Measurements from ENCODE around the gene HPD. TPM values are rescaled to one million over a fixed set of nuclear protein-coding genes. Genes with fewer than 3 reads are reported as not detected.
"Not testable (repeated sequence)": the region's sequence is repeated elsewhere in the genome, so short reads cannot be mapped to it uniquely, and the experiment has no call there.

Gene HPD
- polyA plus RNA-seq, 1 of the 3 experiments (the other 2 are of a cell fraction) = 1.9 TPM

GRCh38 chr12:121790785-121791184 lies 67.9 kb downstream of the HPD start:
- H3K79me2 ChIP-seq (ENCODE audit: insufficient read depth); H2AFZ ChIP-seq (ENCODE audit: low read depth); H4K20me1 ChIP-seq (ENCODE audit: insufficient read depth); H3K9me3 ChIP-seq; H3K4me3 ChIP-seq (ENCODE audit: low read depth in 2 of 2, low read length in 1 of 2); H3K4me2 ChIP-seq; H3K27ac ChIP-seq (ENCODE audit: low read depth in 2 of 2, low read length in 1 of 2); H3K36me3 ChIP-seq (replicated peaks in 1 of 2; ENCODE audit: control insufficient read depth in 1 of 2, insufficient read depth in 2 of 2, low read length in 1 of 2); DNase-seq; H3K27me3 ChIP-seq (ENCODE audit: insufficient read depth); H3K9me2 ChIP-seq; H3K9ac ChIP-seq; POLR2A ChIA-PET: not testable (repeated sequence)
- peaks cover 18% of the 10 kb centered on the region for H3F3A ChIP-seq (replicated peaks; ENCODE audit: insufficient read depth)
- CTCF ChIA-PET = interaction anchor here (1.1 to 16.0 kb wide), 5 partner anchors 15 to 238 kb away, joined by 3 to 675 read pairs (median 4); partner anchors contain the start of genes SETD1B and TMEM120B
- H3K4me1 ChIP-seq (ENCODE audit: control insufficient read depth in 1 of 2, insufficient read depth in 2 of 2, low read depth in 1 of 2, low read length in 1 of 2) = peaks cover 9 to 31% of the 10 kb centered on the region in 2 experiments; a peak in 3 of 4 replicates
- 94% methylated on average over 8 of the region's 8 CpGs for WGBS (ENCODE audit: low lambda C conversion rate)

- Histone ChIP-seq H3K9ac (no peak overlapping the region), H3K79me2 (ENCODE audit: insufficient read depth) (0 out of 2 replicates have a peak, but pooled peaks cover under 1% of the 10 kb centered on the region), H3K27ac (ENCODE audit: low read depth in 2 of 2, low read length in 1 of 2) (no peak overlapping the region), H3K9me2 (no peaks in the 10 kb centered on the region), H2AFZ (ENCODE audit: low read depth) (no peak overlapping the region), H3K4me1 (ENCODE audit: control insufficient read depth in 1 of 2, insufficient read depth in 2 of 2, low read depth in 1 of 2, low read length in 1 of 2) (peaks cover 6 to 24% of the 10 kb centered on the region in 2 experiments; a peak in 3 of 4 replicates), H3K27me3 (ENCODE audit: insufficient read depth) (no peaks in the 10 kb centered on the region), H3K9me3 (no peaks in the 10 kb centered on the region), H3K4me3 (ENCODE audit: low read depth in 2 of 2, low read length in 1 of 2) (no peak overlapping the region), H4K20me1 (ENCODE audit: insufficient read depth) (no peaks in the 10 kb centered on the region; the same call in 1 of the 2 replicates), H3K36me3 (replicated peaks in 1 of 2; ENCODE audit: control insufficient read depth in 1 of 2, insufficient read depth in 2 of 2, low read length in 1 of 2) (no peaks in the 10 kb centered on the region), H3F3A (replicated peaks; ENCODE audit: insufficient read depth) (peaks cover 16% of the 10 kb centered on the region), H3K4me2 (no peak overlapping the region)
- 90% methylated on average over 27 of the region's 28 CpGs for WGBS (ENCODE audit: low lambda C conversion rate)
- POLR2A ChIA-PET = no interaction called here
- no peak for TF ChIP-seq CTCF (IDR thresholded peaks at IDR 0.05)
- TF ChIP-seq RXRA (IDR thresholded peaks at IDR 0.05; ENCODE audit: borderline replicate concordance, low read depth) = no peak
- TF ChIP-seq SIN3A (IDR thresholded peaks at IDR 0.05; ENCODE audit: borderline replicate concordance, low read depth, low read length) = no peak
- no peak for TF ChIP-seq IRF3 (IDR thresholded peaks at IDR 0.05; ENCODE audit: low read depth, low read length)
- TF ChIP-seq TEAD4 (IDR thresholded peaks at IDR 0.05; ENCODE audit: borderline replicate concordance, insufficient read depth) = no peak
- no peak for TF ChIP-seq RAD21 (IDR thresholded peaks at IDR 0.05; ENCODE audit: low read length)
- TF ChIP-seq TAF1 (IDR thresholded peaks at IDR 0.05; ENCODE audit: borderline replicate concordance, low read depth, low read length) = no peak
- TF ChIP-seq SMC3 (IDR thresholded peaks at IDR 0.05; ENCODE audit: low read depth, low read length) = no peak
- DNase-seq = no peak
- CTCF ChIA-PET = interaction anchor here (0.7 to 16.0 kb wide), 6 partner anchors 14 to 237 kb away, joined by 3 to 675 read pairs (median 5); partner anchors contain the start of genes SETD1B and TMEM120B
Measured at GRCh38 chr12:121789800-121790728, 68.6 kb downstream of the HPD start.

Small RNAs within 50 kb of the gene (small RNA-seq; reads per million reads assigned to genes)
- gene AC069503.3 = 0 reads per million in 7 experiments
- gene RF00017 = 0 reads per million in 7 experiments
- gene RNU7-170P = 0 reads per million in 7 experiments

Other genes starting within 250 kb of the HPD start
- 13.2 and 16.6 TPM in 2 replicates for gene ORAI1, start 232.3 kb downstream of the HPD start, polyA plus RNA-seq (2012; rRNA removed)
- 2.4 and 2.7 TPM in 2 replicates for gene MORN3, start 189.2 kb downstream of the HPD start, polyA plus RNA-seq (2012; rRNA removed)
- 15.1 and 15.4 TPM in 2 replicates for gene TMEM120B, start 146.1 kb downstream of the HPD start, polyA plus RNA-seq (2012; rRNA removed)
- 5.0 and 5.3 TPM in 2 replicates for gene RHOF, start 65.2 kb downstream of the HPD start, polyA plus RNA-seq (2012; rRNA removed)
- gene SETD1B, start 54.9 kb downstream of the HPD start, polyA plus RNA-seq (2012; rRNA removed) = 1.2 and 2.0 TPM in 2 replicates
- 227 and 234 TPM in 2 replicates for gene PSMD9, start 29.9 kb upstream of the HPD start, polyA plus RNA-seq (2012; rRNA removed)
- 5.7 and 8.0 TPM in 2 replicates for gene CFAP251, start 59.7 kb upstream of the HPD start, polyA plus RNA-seq (2012; rRNA removed)
- 30.8 and 34.0 TPM in 2 replicates for gene BCL7A, start 163.0 kb upstream of the HPD start, polyA plus RNA-seq (2012; rRNA removed)
- 6.8 and 11.0 TPM in 2 replicates for gene MLXIP, start 219.9 kb upstream of the HPD start, polyA plus RNA-seq (2012; rRNA removed)